DND-41 (cell line): Measurements from ENCODE around the gene KCNC3.

ENCODE experiments used
- CTCF ChIP-seq: IDR thresholded peaks from 2 replicates; pipeline ENCODE4 v1.5.1; 2012; ENCODE audit warnings: borderline replicate concordance, low read length, moderate library complexity, mild to moderate bottlenecking; ENCODE audit not compliant: poor library complexity, severe bottlenecking; ENCODE audit errors: extremely low read depth
- EZH2 ChIP-seq: IDR thresholded peaks from 3 replicates; pipeline ENCODE4 v1.6.1; 2012; ENCODE audit warnings: borderline replicate concordance, low read depth, mild to moderate bottlenecking, moderate library complexity, low read length, inconsistent platforms; ENCODE audit not compliant: severe bottlenecking

- TF ChIP-seq CTCF, result no peak
- no peak for TF ChIP-seq EZH2
Observed at GRCh38 chr19:50358483-50359327, 29.5 kb upstream of the KCNC3 start.
